Gastrocnemius medialis (tissue), 4 donors: Measurements from ENCODE around the gene GFER. TPM values are rescaled to one million over a fixed set of nuclear protein-coding genes. Genes with fewer than 3 reads are reported as not detected.

Experiments used
- ATAC-seq, 2 donors: fragments of 150-250 bp; one replicate each; pipeline ENCODE4 v1.9.1; 2016
- DNase-seq, 2 donors: peaks; one replicate each; pipeline ENCODE4 v3.0.0-alpha.2; 2019
- H3K27ac ChIP-seq, 4 donors: fragments of 200-600 bp; sonication (generic); 1 replicate in 1 of 4; 2 replicates in 3 of 4; pipeline ENCODE4 v1.5.1; 2016 to 2018; ENCODE audit warnings: mild to moderate bottlenecking in 2 of 4, moderate library complexity in 1 of 4
- H3K27me3 ChIP-seq, 3 donors: fragments of 200-600 bp; sonication (generic) in 2 of 3; 1 replicate in 1 of 3; 2 replicates in 2 of 3; pipeline versions ENCODE4 v1.5.1 to v1.6.0; 2016 to 2019; ENCODE audit warnings: mild to moderate bottlenecking in 1 of 3, moderate library complexity in 1 of 3
- H3K36me3 ChIP-seq, 2 donors: fragments of 200-600 bp; sonication (generic) in 1 of 2; one replicate each; pipeline ENCODE4 v1.5.1; 2017 to 2018
- H3K4me1 ChIP-seq, 2 donors: fragments of 200-600 bp; sonication (generic) in 1 of 2; one replicate each; pipeline ENCODE4 v1.5.1; 2016 to 2017; ENCODE audit warnings: mild to moderate bottlenecking in 2 of 2
- H3K4me3 ChIP-seq, 4 donors: fragments of 200-600 bp; sonication (generic) in 3 of 4; 1 replicate in 1 of 4; 2 replicates in 3 of 4; pipeline ENCODE4 v1.5.1; 2016 to 2019; ENCODE audit warnings: mild to moderate bottlenecking in 2 of 4
- H3K9me3 ChIP-seq, 3 donors: fragments of 200-600 bp; sonication (generic) in 2 of 3; 1 replicate in 1 of 3; 2 replicates in 2 of 3; pipeline ENCODE4 v1.5.1; 2016 to 2019
- CTCF ChIP-seq, 5 experiments: fragments of 450-650 bp in 3 of 5; fragments of 200-600 bp in 2 of 5; sonication (generic) in 2 of 5; IDR thresholded peaks in 4 of 5; conservative IDR thresholded peaks in 1 of 5; 1 replicate in 4 of 5; 2 replicates in 1 of 5; pipeline ENCODE4 v1.5.1; 2016 to 2019; ENCODE audit warnings: antibody characterized with exemption in 5 of 5, mild to moderate bottlenecking in 3 of 5, moderate library complexity in 3 of 5
- POLR2A ChIP-seq, 2 donors: fragments of 450-650 bp; IDR thresholded peaks; one replicate each; pipeline ENCODE4 v1.6.1; 2017; ENCODE audit warnings: antibody characterized with exemption in 2 of 2, mild to moderate bottlenecking in 2 of 2, moderate library complexity in 2 of 2
- in situ Hi-C, 4 donors: fragments of 200-750 bp; cut with MboI; loops; one replicate each; pipeline versions ENCODE4 v1.15.0 to v1.8.0; 2017; ENCODE audit warnings: low sequenced_read_pairs in 4 of 4
- intact Hi-C: fragments of 100-400 bp; cut with DNase I; formaldehyde crosslinking; loops from one replicate; pipeline ENCODE4 v1.15.1; 2023; ENCODE audit warnings: low total_unique reads
- total RNA-seq, 4 donors: library from RNA; depleted of rRNA; stranded (reverse); fragments of >200 nt; gene quantifications; one replicate each; pipeline versions ENCODE4 v1.1.0 to v1.2.3, GENCODE V29; 2016

GFER gene
- total RNA-seq, 4 donors from 2014 or later: 16.3 to 27.0 (median 20.1) TPM

DNA sequence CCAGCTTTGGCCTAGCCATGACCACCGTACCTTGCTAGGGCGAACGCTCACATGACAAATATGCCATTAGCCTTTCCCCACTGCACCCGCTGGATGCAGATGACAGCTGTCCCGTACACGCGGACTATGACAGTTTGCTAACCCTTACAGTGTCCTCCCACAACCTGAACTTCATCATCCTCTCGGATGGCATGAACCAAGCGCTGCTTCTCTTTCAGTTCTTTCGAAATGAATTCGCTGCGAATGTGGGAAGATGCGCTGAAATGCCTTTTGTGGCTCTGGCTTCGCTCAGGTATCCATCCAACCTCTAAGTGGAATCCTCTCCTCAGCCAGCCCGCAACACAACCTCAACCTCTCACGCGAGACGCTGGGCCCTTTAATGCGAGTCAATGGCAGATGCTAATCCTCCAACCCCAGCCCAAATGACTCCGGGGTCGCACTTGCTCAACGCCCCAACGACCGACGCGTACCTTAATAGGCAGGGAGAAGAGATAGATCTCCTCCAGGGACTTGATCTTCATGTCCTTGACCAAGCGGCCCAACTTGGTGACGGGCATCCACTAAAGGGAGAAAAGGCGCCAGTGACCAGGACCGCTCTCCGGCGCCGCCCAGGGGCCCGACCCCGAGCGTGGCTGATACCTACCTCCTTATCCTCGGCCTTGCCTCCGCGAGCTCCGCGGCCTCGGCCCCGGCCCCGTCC lies 20.0 kb upstream of the GFER start:
- Histone ChIP-seq H3K9me3 (no peaks in the 10 kb centered on the region), H3K36me3 (peaks cover 0 to 25% of the 10 kb centered on the region in 2 donors), H3K27me3 (no peaks in the 10 kb centered on the region), H3K27ac (peak overlapping the region; percentile 88 to 99 (median 92)), H3K4me3 (peak overlapping the region; percentile 73 to 97 (median 76)), H3K4me1 (peaks cover 25 to 32% of the 10 kb centered on the region in 2 donors)
- TF ChIP-seq POLR2A (IDR thresholded peaks at IDR 0.05) (peak in 1 of 2 donors; percentile 15), CTCF (IDR thresholded peaks at IDR 0.05 in 4 of 5, conservative IDR thresholded peaks at IDR 0.05 in 1 of 5) (peak in 1 of 5 experiments; percentile 25)
- DNase-seq (peak in 1 of 2 donors; percentile 53), ATAC-seq (peak; percentile 9 to 29)
- intact Hi-C loops (no loop called here), in situ Hi-C loops (no loop called here)

DNA sequence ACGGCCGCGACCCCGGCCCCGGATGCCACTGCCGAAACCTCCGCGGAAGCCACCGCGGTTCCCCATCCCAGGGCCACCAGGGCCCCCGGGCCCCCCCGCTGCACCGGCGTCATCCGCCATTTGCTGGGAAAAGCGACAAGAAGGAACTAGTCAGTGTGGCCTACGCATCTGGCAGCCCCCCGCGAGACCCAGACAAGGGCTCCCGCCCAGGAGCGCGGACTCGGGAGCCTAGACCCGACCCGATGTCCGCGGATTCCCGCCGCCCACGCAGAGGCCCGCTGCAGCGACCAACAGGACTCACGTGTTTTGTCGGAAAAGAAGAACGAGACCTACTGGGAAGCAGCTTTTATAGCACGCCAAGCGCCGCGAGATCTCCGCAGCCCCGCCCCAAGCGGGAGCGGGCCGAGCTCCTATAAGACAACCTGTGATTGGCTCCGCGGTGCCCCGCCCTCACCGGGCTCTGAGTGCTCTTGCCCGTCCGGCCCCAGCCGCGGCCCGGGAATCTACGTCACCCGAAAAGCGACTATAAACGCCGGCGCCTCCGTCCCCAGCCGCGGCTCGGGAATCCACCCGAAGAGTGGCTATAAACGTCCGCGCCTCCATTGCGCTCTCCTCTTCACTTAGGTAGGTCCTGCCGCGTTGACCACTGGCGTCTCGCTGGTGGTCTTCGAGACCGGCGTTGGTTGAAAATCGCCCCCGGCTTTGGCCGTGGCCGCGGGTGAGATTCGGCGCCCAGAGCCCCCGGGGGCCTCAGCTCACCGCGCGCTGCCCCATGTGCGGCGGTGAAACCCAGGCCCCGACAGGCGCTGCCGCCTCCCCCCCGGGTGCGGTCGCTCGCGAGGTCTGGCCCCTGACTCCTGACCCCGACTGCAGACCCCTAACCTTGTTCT lies 19.2 kb upstream of the GFER start, which contains the start of gene RPS2:
Gene RPS2 (minus strand): TSS at position 321 of the 890 bp plus-strand sequence. CDS start 201 bp downstream, at position 120.
- Histone ChIP-seq H3K36me3 (peaks cover 0 to 25% of the 10 kb centered on the region in 2 donors), H3K9me3 (no peaks in the 10 kb centered on the region), H3K4me1 (peaks cover 23 to 31% of the 10 kb centered on the region in 2 donors), H3K27ac (peak within 1 kb of the TSS; percentile 88 to 99 (median 92)), H3K4me3 (peak within 1 kb of the TSS; percentile 73 to 97 (median 76)), H3K27me3 (no peaks in the 10 kb centered on the region)
- peak; percentile 99 for DNase-seq
- peak in 2 of 5 experiments; percentile 19 to 33 for TF ChIP-seq CTCF (IDR thresholded peaks at IDR 0.05 in 4 of 5, conservative IDR thresholded peaks at IDR 0.05 in 1 of 5)
- peak; percentile 96 to 97 for TF ChIP-seq POLR2A (IDR thresholded peaks at IDR 0.05)
- in situ Hi-C loops: no loop called here
- intact Hi-C loops: no loop called here
- ATAC-seq: peak; percentile 91 to 94

DNA sequence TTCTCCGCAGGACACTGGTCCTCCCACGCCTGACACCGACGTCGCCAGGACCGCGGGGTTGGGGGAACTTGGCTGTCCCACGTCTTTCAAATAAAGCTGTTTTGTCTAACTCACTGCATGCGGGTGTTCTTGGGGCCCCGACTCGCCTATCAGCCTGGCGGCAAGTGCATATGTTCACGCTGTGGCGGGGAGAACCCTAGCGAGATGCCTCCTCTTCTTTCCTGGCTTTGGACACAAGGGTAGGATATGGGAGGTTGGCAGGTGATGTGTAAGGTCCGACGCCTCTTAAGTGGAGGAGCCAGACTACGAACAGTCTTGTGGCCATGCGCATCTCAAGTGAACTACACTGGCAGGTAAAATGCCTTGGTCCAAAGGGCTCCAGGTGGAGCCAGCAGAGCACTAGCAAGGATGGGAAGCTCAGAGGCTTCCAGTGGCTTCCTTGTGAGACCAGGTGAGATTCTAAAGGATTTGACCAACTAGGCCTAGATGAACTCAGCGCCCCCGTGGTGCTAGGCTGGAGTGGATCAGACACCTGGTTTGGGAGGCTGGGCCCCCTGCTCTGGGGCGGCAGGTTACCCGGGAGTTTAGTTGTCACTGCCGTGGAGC lies 18.5 kb upstream of the GFER start:
- Histone ChIP-seq H3K36me3 (peaks cover 0 to 25% of the 10 kb centered on the region in 2 donors), H3K4me3 (peak overlapping the region; percentile 73 to 97 (median 76)), H3K27ac (peak overlapping the region; percentile 88 to 99 (median 92)), H3K27me3 (no peaks in the 10 kb centered on the region), H3K4me1 (peaks cover 18 to 24% of the 10 kb centered on the region in 2 donors), H3K9me3 (no peaks in the 10 kb centered on the region)
- no peak for DNase-seq
- peak; percentile 1 for ATAC-seq
- no peak for TF ChIP-seq POLR2A (IDR thresholded peaks at IDR 0.05)
- TF ChIP-seq CTCF (IDR thresholded peaks at IDR 0.05 in 4 of 5, conservative IDR thresholded peaks at IDR 0.05 in 1 of 5): no peak
- in situ Hi-C loops (no loop called here), intact Hi-C loops (no loop called here)

GRCh38 chr16:1966460-1966859 lies 17.5 kb upstream of the GFER start, which contains the start of gene RNF151:
RNF151 (plus strand) TSS chr16:1966856; CDS start chr16:1966882, 26 bp downstream.
- H3K27ac ChIP-seq: peak within 1 kb of the TSS; percentile 88 to 99 (median 92)
- ATAC-seq (no peak), DNase-seq (no peak)
- H3K4me3 ChIP-seq: peak within 1 kb of the TSS; percentile 73 to 97 (median 76)
- in situ Hi-C loops: no loop called here
- H3K9me3 ChIP-seq: no peaks in the 10 kb centered on the region
- H3K27me3 ChIP-seq: no peaks in the 10 kb centered on the region
- peaks cover 0 to 20% of the 10 kb centered on the region in 2 donors for H3K36me3 ChIP-seq
- intact Hi-C loops: no loop called here
- TF ChIP-seq CTCF (IDR thresholded peaks at IDR 0.05 in 4 of 5, conservative IDR thresholded peaks at IDR 0.05 in 1 of 5): no peak
- TF ChIP-seq POLR2A (IDR thresholded peaks at IDR 0.05): no peak
- peaks cover 19 to 28% of the 10 kb centered on the region in 2 donors for H3K4me1 ChIP-seq
